Breast epithelium (tissue), 3 donors: ENCODE data around the gene PARP11.

ENCODE experiments used
- POLR2A ChIP-seq: fragments of 450-650 bp; IDR thresholded peaks from one replicate; pipeline ENCODE4 v1.6.1; 2016; ENCODE audit warnings: antibody characterized with exemption, mild to moderate bottlenecking, moderate library complexity
- POLR2AphosphoS5 ChIP-seq, 3 donors: sonication (generic); formaldehyde crosslinking; IDR thresholded peaks; one replicate each; pipeline ENCODE4 v1.6.1; 2017; ENCODE audit warnings: antibody characterized with exemption in 3 of 3
- TF ChIP-seq, protein P1 (sequence below), 3 donors: fragments of 450-650 bp; IDR thresholded peaks; one replicate each; pipeline ENCODE4 v1.5.1; 2016 to 2017; ENCODE audit warnings: antibody characterized with exemption in 3 of 3, mild to moderate bottlenecking in 3 of 3, moderate library complexity in 3 of 3

GRCh38 chr12:3768911-3769447 lies 104.2 kb downstream of the PARP11 start:
- TF ChIP-seq, protein P1, sequence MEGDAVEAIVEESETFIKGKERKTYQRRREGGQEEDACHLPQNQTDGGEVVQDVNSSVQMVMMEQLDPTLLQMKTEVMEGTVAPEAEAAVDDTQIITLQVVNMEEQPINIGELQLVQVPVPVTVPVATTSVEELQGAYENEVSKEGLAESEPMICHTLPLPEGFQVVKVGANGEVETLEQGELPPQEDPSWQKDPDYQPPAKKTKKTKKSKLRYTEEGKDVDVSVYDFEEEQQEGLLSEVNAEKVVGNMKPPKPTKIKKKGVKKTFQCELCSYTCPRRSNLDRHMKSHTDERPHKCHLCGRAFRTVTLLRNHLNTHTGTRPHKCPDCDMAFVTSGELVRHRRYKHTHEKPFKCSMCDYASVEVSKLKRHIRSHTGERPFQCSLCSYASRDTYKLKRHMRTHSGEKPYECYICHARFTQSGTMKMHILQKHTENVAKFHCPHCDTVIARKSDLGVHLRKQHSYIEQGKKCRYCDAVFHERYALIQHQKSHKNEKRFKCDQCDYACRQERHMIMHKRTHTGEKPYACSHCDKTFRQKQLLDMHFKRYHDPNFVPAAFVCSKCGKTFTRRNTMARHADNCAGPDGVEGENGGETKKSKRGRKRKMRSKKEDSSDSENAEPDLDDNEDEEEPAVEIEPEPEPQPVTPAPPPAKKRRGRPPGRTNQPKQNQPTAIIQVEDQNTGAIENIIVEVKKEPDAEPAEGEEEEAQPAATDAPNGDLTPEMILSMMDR (IDR thresholded peaks at IDR 0.05): no peak
- TF ChIP-seq POLR2AphosphoS5 (IDR thresholded peaks at IDR 0.05): no peak
- TF ChIP-seq POLR2A: no peak
